ENCODE measurements around the gene LENEP. TPM values are rescaled to one million over a fixed set of nuclear protein-coding genes. Genes with fewer than 3 reads are reported as not detected.

The LENEP gene
- total and polyA plus RNA-seq, 2 of the 8 experiments (the other 6 are each of a cell fraction or from before 2014, with no cell fraction given) = 1.3 TPM; not detected in 1

GRCh38 chr1:154973344-154974101 is 19.9 kb upstream of the LENEP start:
- peak overlapping the region; percentile 42 for H3K4ac ChIP-seq (replicated peaks; ENCODE audit: insufficient read length, low read depth, low read length)
- peaks cover 29% of the 10 kb centered on the region for H3K23me2 ChIP-seq (ENCODE audit: low read depth, low read length)
- H3K23ac ChIP-seq (ENCODE audit: insufficient read length) = no peak overlapping the region
- peak overlapping the region; percentile 95 for H3K27ac ChIP-seq (ENCODE audit: low read depth, low read length)
- no peak overlapping the region for H2BK120ac ChIP-seq (replicated peaks; ENCODE audit: low read depth, low read length)
- peak overlapping the region; percentile 98; the same call in 1 of the 2 replicates for H2BK12ac ChIP-seq (ENCODE audit: low read depth, low read length)
- H3K18ac ChIP-seq (ENCODE audit: extremely low read depth, low read length) = peak overlapping the region; percentile 98
- H3K4me2 ChIP-seq (ENCODE audit: insufficient read depth in 1 of 2, low read depth in 2 of 2, low read length in 2 of 2) = peak overlapping the region; percentile 78 to 94
- peaks cover 5 to 14% of the 10 kb centered on the region in 2 experiments for H4K20me1 ChIP-seq (replicated peaks in 1 of 2; ENCODE audit: control insufficient read depth in 1 of 2, insufficient read depth in 2 of 2, low read length in 2 of 2)
- H3K56ac ChIP-seq (replicated peaks; ENCODE audit: insufficient read length, low read depth, low read length) = peak overlapping the region; percentile 59
- H2BK15ac ChIP-seq (ENCODE audit: low read length) = peak overlapping the region; percentile 98; the same call in 1 of the 2 replicates
- peak overlapping the region; percentile 82; the same call in 1 of the 2 replicates for H2AK5ac ChIP-seq (ENCODE audit: low read depth, low read length)
- peaks cover 25 to 57% of the 10 kb centered on the region in 2 experiments for H3K79me2 ChIP-seq (ENCODE audit: control insufficient read depth in 1 of 2, insufficient read depth in 2 of 2, low read length in 2 of 2)
- no peak overlapping the region for H2AFZ ChIP-seq (ENCODE audit: low read length)
- H4K8ac ChIP-seq (ENCODE audit: extremely low read depth, insufficient read depth, low read length) = peak overlapping the region; percentile 76; the same call in 1 of the 2 replicates
- whole genome bisulfite sequencing, 2 experiments (ENCODE audit: extremely low coverage in 1 of 2, insufficient coverage in 1 of 2, insufficient read length in 1 of 2, insufficient replicate concordance in 2 of 2, low coverage in 1 of 2, low lambda C conversion rate in 2 of 2, missing lambda C conversion rate in 1 of 2) = 1% methylated on average over 35 of the region's 37 CpGs; no CpG with 5 or more reads in 1 of the 2 experiments
- DNase-seq (ENCODE audit: low read depth in 1 of 2, low spot score in 2 of 2) (peak; percentile 98 to 99), FAIRE-seq (no peak)
- peak overlapping the region; percentile 99 for H2BK5ac ChIP-seq (ENCODE audit: low read depth, low read length)
- H3K27me3 ChIP-seq (replicated peaks in 1 of 4; ENCODE audit: control insufficient read depth in 3 of 4, extremely low read depth in 1 of 4, insufficient read depth in 3 of 4, low read length in 3 of 4) = no peaks in the 10 kb centered on the region
- ChIA-PET CTCF (ENCODE audit: partially characterized antibody) (interaction anchor here (1.0 to 20.6 kb wide), 8 partner anchors 10 to 136 kb away, joined by 3 to 334 read pairs (median 6); partner anchors contain the start of genes FLAD1, LENEP and PBXIP1), POLR2A (ENCODE audit: partially characterized antibody) (interaction anchor here (0.6 to 42.8 kb wide), 22 partner anchors 8 to 233 kb away, joined by 3 to 702 read pairs (median 4); partner anchors contain the start of genes ADAM15, EFNA3, FLAD1 and LENEP)
- peaks cover 3 to 20% (median 16%) of the 10 kb centered on the region in 4 experiments for H3K4me1 ChIP-seq (replicated peaks in 1 of 4; ENCODE audit: control insufficient read depth in 3 of 4, insufficient read depth in 4 of 4, low read length in 3 of 4)
- H4K91ac ChIP-seq (replicated peaks; ENCODE audit: insufficient read length, low read length) = peak overlapping the region; percentile 99
- H3K9ac ChIP-seq (replicated peaks in 1 of 4; ENCODE audit: extremely low read depth in 1 of 4, low read depth in 3 of 4, low read length in 3 of 4) = peak overlapping the region in 3 of 4 experiments; percentile 86 to 90 (median 87); a peak in 6 of 7 replicates
- peaks cover 4 to 9% (median 7%) of the 10 kb centered on the region in 4 experiments; a peak in 7 of 8 replicates for H3K36me3 ChIP-seq (ENCODE audit: control insufficient read depth in 2 of 4, insufficient read depth in 4 of 4, low read length in 3 of 4)
- peaks cover 9% of the 10 kb centered on the region; the same call in 1 of the 2 replicates for H3K79me1 ChIP-seq (ENCODE audit: low read depth, low read length)
- H3K14ac ChIP-seq (ENCODE audit: insufficient read length) = no peak overlapping the region
- no peak overlapping the region for H2BK20ac ChIP-seq (ENCODE audit: low read length)
- H4K5ac ChIP-seq (ENCODE audit: insufficient read length, low read depth, low read length) = peak overlapping the region; percentile 81
- no peaks in the 10 kb centered on the region for H3K9me3 ChIP-seq (ENCODE audit: insufficient read depth in 2 of 2, low read depth in 1 of 2, low read length in 1 of 2)
- peak overlapping the region; percentile 82 to 98 (median 91) for H3K4me3 ChIP-seq (ENCODE audit: extremely low read depth in 1 of 4, insufficient read depth in 2 of 4, low read depth in 3 of 4, low read length in 4 of 4)
- no peak for TF ChIP-seq ASH2L (IDR thresholded peaks at IDR 0.05; ENCODE audit: low read length)
- peak; percentile 78 for TF ChIP-seq TBP (IDR thresholded peaks at IDR 0.05; ENCODE audit: low read depth, low read length)
- TF ChIP-seq KDM1A (IDR thresholded peaks at IDR 0.05; ENCODE audit: borderline replicate concordance, low read length) = no peak
- TF ChIP-seq POU5F1 (IDR thresholded peaks at IDR 0.05; ENCODE audit: low read depth, low read length) = no peak
- no peak for TF ChIP-seq CREB1 (IDR thresholded peaks at IDR 0.05)
- TF ChIP-seq RBBP5 (IDR thresholded peaks at IDR 0.05; ENCODE audit: borderline replicate concordance, low read depth, low read length) = no peak
- TF ChIP-seq GABPA (IDR thresholded peaks at IDR 0.05; ENCODE audit: borderline replicate concordance, insufficient read depth, low read length) = no peak
- no peak for TF ChIP-seq ZNF274 (IDR thresholded peaks at IDR 0.05; ENCODE audit: borderline replicate concordance, extremely low read depth, low read length)
- no peak for TF ChIP-seq BRCA1 (IDR thresholded peaks at IDR 0.05; ENCODE audit: low read depth, low read length)
- no peak; a peak in 1 of 3 replicates for TF ChIP-seq POLR2A (IDR thresholded peaks at IDR 0.05; ENCODE audit: control extremely low read depth in 1 of 2, low read depth in 2 of 2, low read length in 2 of 2)
- no peak for TF ChIP-seq EZH2 (IDR thresholded peaks at IDR 0.05; ENCODE audit: low read depth, low read length, severe bottlenecking)
- TF ChIP-seq SP1 (IDR thresholded peaks at IDR 0.05; ENCODE audit: low read depth, low read length) = peak; percentile 44; the same call in 1 of the 2 replicates
